Measurements from ENCODE around the gene SLC35A4. TPM values are rescaled to one million over a fixed set of nuclear protein-coding genes. Genes with fewer than 3 reads are reported as not detected.

SLC35A4 gene
- total and polyA plus RNA-seq, 3 donors from 2014 or later, result 84.3 to 105 (median 97.0) TPM

GRCh38 chr5:140603734-140604133 is 39.1 kb downstream of the SLC35A4 start:
- Histone ChIP-seq H3K4me3 (no peak overlapping the region), H3K27me3 (no peaks in the 10 kb centered on the region), H3K9me3 (no peaks in the 10 kb centered on the region), H3K27ac (no peak overlapping the region), H3K36me3 (ENCODE audit: low read depth, missing control alignments) (no peaks in the 10 kb centered on the region), H3K4me1 (no peaks in the 10 kb centered on the region)
- intact Hi-C loops (cut with DNase I; ENCODE audit: low total_unique reads), result no loop called here
- TF ChIP-seq CTCF (IDR thresholded peaks at IDR 0.05), result no peak
- TF ChIP-seq POLR2A (IDR thresholded peaks at IDR 0.05), result no peak
- no peak for DNase-seq
- 94% methylated on average over 2 of the region's 2 CpGs for WGBS, 2 donors

- intact Hi-C loops (cut with DNase I; ENCODE audit: low total_unique reads), result no loop called here
- Histone ChIP-seq H3K27me3 (no peaks in the 10 kb centered on the region), H3K9me3 (no peaks in the 10 kb centered on the region), H3K36me3 (ENCODE audit: low read depth, missing control alignments) (no peaks in the 10 kb centered on the region), H3K4me3 (no peak overlapping the region), H3K4me1 (no peaks in the 10 kb centered on the region), H3K27ac (no peak overlapping the region)
- TF ChIP-seq POLR2A (IDR thresholded peaks at IDR 0.05) (no peak), CTCF (IDR thresholded peaks at IDR 0.05) (no peak)
- whole genome bisulfite sequencing, 2 donors, result 80 to 81% methylated on average over 3 of the region's 3 CpGs
- DNase-seq, result no peak
Observed at GRCh38 chr5:140605879-140606278, 41.3 kb downstream of the SLC35A4 start.

GRCh38 chr5:140607031-140607430 is 42.4 kb downstream of the SLC35A4 start:
- intact Hi-C loops (cut with DNase I; ENCODE audit: low total_unique reads), result no loop called here
- H3K27me3 ChIP-seq, result no peaks in the 10 kb centered on the region

GRCh38 chr5:140608722-140609121 is 44.1 kb downstream of the SLC35A4 start:
- Histone ChIP-seq H3K4me3 (no peak overlapping the region), H3K27ac (no peak overlapping the region), H3K27me3 (no peaks in the 10 kb centered on the region), H3K36me3 (ENCODE audit: low read depth, missing control alignments) (no peaks in the 10 kb centered on the region), H3K4me1 (peaks cover 4% of the 10 kb centered on the region), H3K9me3 (no peaks in the 10 kb centered on the region)
- intact Hi-C loops (cut with DNase I; ENCODE audit: low total_unique reads), result no loop called here
- no peak for DNase-seq
- TF ChIP-seq POLR2A (IDR thresholded peaks at IDR 0.05) (no peak), CTCF (IDR thresholded peaks at IDR 0.05) (no peak)

More at GRCh38 chr5:140607031-140607430, 42.4 kb downstream of the SLC35A4 start:
- TF ChIP-seq CTCF (IDR thresholded peaks at IDR 0.05) (no peak), POLR2A (IDR thresholded peaks at IDR 0.05) (no peak)
- Histone ChIP-seq H3K4me1 (peaks cover 4% of the 10 kb centered on the region), H3K36me3 (ENCODE audit: low read depth, missing control alignments) (no peaks in the 10 kb centered on the region), H3K4me3 (no peak overlapping the region), H3K9me3 (no peaks in the 10 kb centered on the region), H3K27ac (no peak overlapping the region)
- DNase-seq, result no peak
- WGBS, 2 donors, result 82 to 84% methylated on average over 2 of the region's 2 CpGs

GRCh38 chr5:140609126-140609525 is 44.5 kb downstream of the SLC35A4 start:
- 77 to 80% methylated on average over 4 of the region's 4 CpGs for WGBS, 2 donors
- Histone ChIP-seq H3K4me1 (peaks cover 4% of the 10 kb centered on the region), H3K27me3 (no peaks in the 10 kb centered on the region), H3K27ac (peak overlapping the region in 1 of 2 donors; percentile 12), H3K36me3 (ENCODE audit: low read depth, missing control alignments) (no peaks in the 10 kb centered on the region), H3K9me3 (no peaks in the 10 kb centered on the region), H3K4me3 (no peak overlapping the region)
- TF ChIP-seq CTCF (IDR thresholded peaks at IDR 0.05) (no peak), POLR2A (IDR thresholded peaks at IDR 0.05) (no peak)
- DNase-seq, result no peak
- intact Hi-C loops (cut with DNase I; ENCODE audit: low total_unique reads), result no loop called here

All from testis (tissue), 3 donors.